ENCODE results near the gene DIRAS1.

Gene DIRAS1

DNA sequence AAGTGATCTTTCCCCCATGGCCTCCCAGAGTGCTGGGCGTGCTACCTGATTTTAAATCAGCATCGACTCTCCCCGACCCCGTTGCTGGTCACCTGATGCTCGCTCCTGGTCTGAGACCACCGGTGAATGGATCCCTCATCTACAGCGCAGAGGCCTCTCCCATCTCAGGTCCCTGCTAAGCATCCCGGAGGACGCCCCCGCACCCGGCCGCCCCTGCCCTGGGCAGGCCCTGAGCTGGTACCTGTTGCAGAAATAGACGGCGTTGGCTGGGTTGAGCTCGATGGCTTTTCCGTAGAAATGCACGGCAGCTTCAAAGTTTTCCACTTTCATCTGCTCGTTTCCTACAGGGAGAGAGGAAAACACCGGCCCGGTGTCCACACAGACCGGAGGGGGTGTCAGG lies 43.8 kb upstream of the DIRAS1 start:
- Histone ChIP-seq H3K27ac (replicated peaks) (no peak overlapping the region), H3K4me3 (replicated peaks; ENCODE audit: insufficient read depth, low read length) (no peak overlapping the region), H3K27me3 (ENCODE audit: insufficient read depth, poor library complexity, severe bottlenecking) (no peaks in the 10 kb centered on the region)
- no peak for DNase-seq (ENCODE audit: low read depth in 1 of 2, low spot score in 1 of 2)
- TF ChIP-seq SPI1 (IDR thresholded peaks at IDR 0.05; ENCODE audit: borderline replicate concordance, low read depth) (no peak), GABPA (IDR thresholded peaks at IDR 0.05; ENCODE audit: low read depth) (no peak), POLR2AphosphoS5 (IDR thresholded peaks at IDR 0.05; ENCODE audit: low read depth) (no peak; the same call in 1 of the 2 replicates)
- TF ChIP-seq, protein P1, sequence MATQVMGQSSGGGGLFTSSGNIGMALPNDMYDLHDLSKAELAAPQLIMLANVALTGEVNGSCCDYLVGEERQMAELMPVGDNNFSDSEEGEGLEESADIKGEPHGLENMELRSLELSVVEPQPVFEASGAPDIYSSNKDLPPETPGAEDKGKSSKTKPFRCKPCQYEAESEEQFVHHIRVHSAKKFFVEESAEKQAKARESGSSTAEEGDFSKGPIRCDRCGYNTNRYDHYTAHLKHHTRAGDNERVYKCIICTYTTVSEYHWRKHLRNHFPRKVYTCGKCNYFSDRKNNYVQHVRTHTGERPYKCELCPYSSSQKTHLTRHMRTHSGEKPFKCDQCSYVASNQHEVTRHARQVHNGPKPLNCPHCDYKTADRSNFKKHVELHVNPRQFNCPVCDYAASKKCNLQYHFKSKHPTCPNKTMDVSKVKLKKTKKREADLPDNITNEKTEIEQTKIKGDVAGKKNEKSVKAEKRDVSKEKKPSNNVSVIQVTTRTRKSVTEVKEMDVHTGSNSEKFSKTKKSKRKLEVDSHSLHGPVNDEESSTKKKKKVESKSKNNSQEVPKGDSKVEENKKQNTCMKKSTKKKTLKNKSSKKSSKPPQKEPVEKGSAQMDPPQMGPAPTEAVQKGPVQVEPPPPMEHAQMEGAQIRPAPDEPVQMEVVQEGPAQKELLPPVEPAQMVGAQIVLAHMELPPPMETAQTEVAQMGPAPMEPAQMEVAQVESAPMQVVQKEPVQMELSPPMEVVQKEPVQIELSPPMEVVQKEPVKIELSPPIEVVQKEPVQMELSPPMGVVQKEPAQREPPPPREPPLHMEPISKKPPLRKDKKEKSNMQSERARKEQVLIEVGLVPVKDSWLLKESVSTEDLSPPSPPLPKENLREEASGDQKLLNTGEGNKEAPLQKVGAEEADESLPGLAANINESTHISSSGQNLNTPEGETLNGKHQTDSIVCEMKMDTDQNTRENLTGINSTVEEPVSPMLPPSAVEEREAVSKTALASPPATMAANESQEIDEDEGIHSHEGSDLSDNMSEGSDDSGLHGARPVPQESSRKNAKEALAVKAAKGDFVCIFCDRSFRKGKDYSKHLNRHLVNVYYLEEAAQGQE (IDR thresholded peaks at IDR 0.05; ENCODE audit: insufficient replicate concordance, low read depth), result no peak

GRCh38 chr19:2763687-2764086 lies 42.5 kb upstream of the DIRAS1 start:
- H3K4me3 ChIP-seq (replicated peaks; ENCODE audit: insufficient read depth, low read length), result no peak overlapping the region
- no peak for TF ChIP-seq SPI1 (IDR thresholded peaks at IDR 0.05; ENCODE audit: borderline replicate concordance, low read depth)
- TF ChIP-seq POLR2AphosphoS5 (IDR thresholded peaks at IDR 0.05; ENCODE audit: low read depth), result no peak
- TF ChIP-seq CTCF (IDR thresholded peaks at IDR 0.05; ENCODE audit: insufficient read depth, low read length), result no peak
- TF ChIP-seq, protein P1 (IDR thresholded peaks at IDR 0.05; ENCODE audit: insufficient replicate concordance, low read depth), result no peak
- no peak for TF ChIP-seq GABPA (IDR thresholded peaks at IDR 0.05; ENCODE audit: low read depth)
- no peak overlapping the region for H3K27ac ChIP-seq (replicated peaks)
- DNase-seq (ENCODE audit: low read depth in 1 of 2, low spot score in 1 of 2), result no peak
- H3K27me3 ChIP-seq (ENCODE audit: insufficient read depth, poor library complexity, severe bottlenecking), result no peaks in the 10 kb centered on the region

GRCh38 chr19:2762783-2763496 lies 41.8 kb upstream of the DIRAS1 start:
- Histone ChIP-seq H3K27me3 (ENCODE audit: insufficient read depth, poor library complexity, severe bottlenecking) (no peaks in the 10 kb centered on the region), H3K27ac (replicated peaks) (no peak overlapping the region), H3K4me3 (replicated peaks; ENCODE audit: insufficient read depth, low read length) (no peak overlapping the region)
- no peak for TF ChIP-seq SPI1 (IDR thresholded peaks at IDR 0.05; ENCODE audit: borderline replicate concordance, low read depth)
- TF ChIP-seq, protein P1 (IDR thresholded peaks at IDR 0.05; ENCODE audit: insufficient replicate concordance, low read depth), result no peak
- TF ChIP-seq POLR2AphosphoS5 (IDR thresholded peaks at IDR 0.05; ENCODE audit: low read depth), result no peak
- no peak for TF ChIP-seq GABPA (IDR thresholded peaks at IDR 0.05; ENCODE audit: low read depth)
- TF ChIP-seq CTCF (IDR thresholded peaks at IDR 0.05; ENCODE audit: insufficient read depth, low read length), result no peak
- no peak for DNase-seq (ENCODE audit: low read depth in 1 of 2, low spot score in 1 of 2)

Data from HL-60 (cell line).